Measurements from ENCODE around the gene SGPL1. TPM values are rescaled to one million over a fixed set of nuclear protein-coding genes. Genes with fewer than 3 reads are reported as not detected.

Gene SGPL1
- total RNA-seq, 2 experiments from 2014 or later: 65.6 to 67.0 TPM

- peak overlapping the region; percentile 92 for H3K27ac Mint-ChIP-seq
- intact Hi-C loops (cut with micrococcal nuclease): no loop called here
- CTCF ChIA-PET: interaction anchor here (0.8 to 3.5 kb wide), 4 partner anchors 11 to 270 kb away, joined by 3 to 24 read pairs (median 4); no protein-coding TSS in a partner anchor
- no peak for DNase-seq
- peaks cover 69% of the 10 kb centered on the region for H3K4me1 Mint-ChIP-seq (ENCODE audit: low read depth)
- peaks cover 61% of the 10 kb centered on the region for H3K36me3 Mint-ChIP-seq
- no peaks in the 10 kb centered on the region for H3K27me3 Mint-ChIP-seq
- no peaks in the 10 kb centered on the region for H3K9me3 Mint-ChIP-seq
- POLR2A ChIA-PET: interaction anchor here (1.0 to 1.6 kb wide), 3 partner anchors 11 to 33 kb away, joined by 3 to 14 read pairs (median 3); no protein-coding TSS in a partner anchor
- peak overlapping the region; percentile 18 for H3K4me3 Mint-ChIP-seq
Measured at GRCh38 chr10:70822076-70822820, 6.5 kb downstream of the SGPL1 start.

- no peak overlapping the region for H3K27ac Mint-ChIP-seq
- H3K36me3 Mint-ChIP-seq: peaks cover 53% of the 10 kb centered on the region
- DNase-seq: no peak
- H3K4me1 Mint-ChIP-seq (ENCODE audit: low read depth): peaks cover 66% of the 10 kb centered on the region
- no peaks in the 10 kb centered on the region for H3K27me3 Mint-ChIP-seq
- POLR2A ChIA-PET: interaction anchor here (0.7 to 1.0 kb wide), 2 partner anchors 21 to 1330 kb away, joined by 3 read pairs; no protein-coding TSS in a partner anchor
- intact Hi-C loops (cut with micrococcal nuclease): no loop called here
- H3K9me3 Mint-ChIP-seq: no peaks in the 10 kb centered on the region
- no peak overlapping the region for H3K4me3 Mint-ChIP-seq
- CTCF ChIA-PET: no interaction called here
Measured at GRCh38 chr10:70827086-70827757, 11.5 kb downstream of the SGPL1 start.

- Mint-ChIP-seq H3K27ac (no peak overlapping the region), H3K27me3 (no peaks in the 10 kb centered on the region), H3K9me3 (no peaks in the 10 kb centered on the region), H3K4me3 (no peak overlapping the region), H3K36me3 (peaks cover 51% of the 10 kb centered on the region), H3K4me1 (ENCODE audit: low read depth) (peaks cover 78% of the 10 kb centered on the region)
- no peak for DNase-seq
- CTCF ChIA-PET: interaction anchor here (0.7 to 1.0 kb wide), 2 partner anchors 12 to 486 kb away, joined by 3 to 4 read pairs; no protein-coding TSS in a partner anchor
- POLR2A ChIA-PET: no interaction called here
- intact Hi-C loops (cut with micrococcal nuclease): no loop called here
Measured at GRCh38 chr10:70828923-70829322, 13.2 kb downstream of the SGPL1 start.

- peaks cover 80% of the 10 kb centered on the region for H3K4me1 Mint-ChIP-seq (ENCODE audit: low read depth)
Measured at GRCh38 chr10:70829543-70829942, 13.8 kb downstream of the SGPL1 start.

GRCh38 chr10:70830164-70830563 lies 14.4 kb downstream of the SGPL1 start:
- Mint-ChIP-seq H3K9me3 (no peaks in the 10 kb centered on the region), H3K27ac (peak overlapping the region; percentile 31)

More at GRCh38 chr10:70829543-70829942, 13.8 kb downstream of the SGPL1 start:
- Mint-ChIP-seq H3K36me3 (peaks cover 53% of the 10 kb centered on the region), H3K27me3 (no peaks in the 10 kb centered on the region), H3K27ac (no peak overlapping the region), H3K4me3 (no peak overlapping the region), H3K9me3 (no peaks in the 10 kb centered on the region)
- intact Hi-C loops (cut with micrococcal nuclease): no loop called here
- CTCF ChIA-PET: interaction anchor here (0.7 to 1.0 kb wide), 2 partner anchors 12 to 487 kb away, joined by 3 to 4 read pairs; no protein-coding TSS in a partner anchor
- DNase-seq: no peak
- POLR2A ChIA-PET: no interaction called here

GRCh38 chr10:70832221-70832620 lies 16.5 kb downstream of the SGPL1 start:
- intact Hi-C loops (cut with micrococcal nuclease): loop anchor here (2.0 to 5.0 kb wide), 2 partner anchors 17 to 935 kb away; no protein-coding TSS in a partner anchor
- peaks cover 51% of the 10 kb centered on the region for H3K36me3 Mint-ChIP-seq

More at GRCh38 chr10:70830164-70830563, 14.4 kb downstream of the SGPL1 start:
- ChIA-PET CTCF (no interaction called here), POLR2A (no interaction called here)
- no peak for DNase-seq
- Mint-ChIP-seq H3K4me3 (no peak overlapping the region), H3K27me3 (no peaks in the 10 kb centered on the region), H3K36me3 (peaks cover 53% of the 10 kb centered on the region), H3K4me1 (ENCODE audit: low read depth) (peaks cover 85% of the 10 kb centered on the region)
- intact Hi-C loops (cut with micrococcal nuclease): loop anchor here (5.0 kb wide), 1 partner anchor 937 kb away; no protein-coding TSS in a partner anchor

GRCh38 chr10:70832852-70833528 lies 17.2 kb downstream of the SGPL1 start:
- peak overlapping the region; percentile 82 for H3K27ac Mint-ChIP-seq
- peaks cover 85% of the 10 kb centered on the region for H3K4me1 Mint-ChIP-seq (ENCODE audit: low read depth)
- ChIA-PET POLR2A (interaction anchor here (1.2 to 3.2 kb wide), 6 partner anchors 12 to 255 kb away, joined by 3 to 14 read pairs (median 4); no protein-coding TSS in a partner anchor), CTCF (interaction anchor here (0.9 to 2.9 kb wide), 6 partner anchors 12 to 25 kb away, joined by 3 to 24 read pairs (median 3); partner anchors contain the start of gene SGPL1)
- H3K27me3 Mint-ChIP-seq: no peaks in the 10 kb centered on the region
- H3K9me3 Mint-ChIP-seq: peaks cover 7% of the 10 kb centered on the region
- intact Hi-C loops (cut with micrococcal nuclease): loop anchor here (1.0 to 5.0 kb wide), 5 partner anchors 12 to 934 kb away; partner anchors contain the start of gene SGPL1
- peak overlapping the region; percentile 48 for H3K4me3 Mint-ChIP-seq
- peaks cover 54% of the 10 kb centered on the region for H3K36me3 Mint-ChIP-seq
- DNase-seq: no peak

More at GRCh38 chr10:70832221-70832620, 16.5 kb downstream of the SGPL1 start:
- Mint-ChIP-seq H3K9me3 (peaks cover under 1% of the 10 kb centered on the region), H3K27ac (peak overlapping the region; percentile 82), H3K4me3 (no peak overlapping the region), H3K4me1 (ENCODE audit: low read depth) (peaks cover 85% of the 10 kb centered on the region), H3K27me3 (no peaks in the 10 kb centered on the region)
- ChIA-PET POLR2A (interaction anchor here (1.2 to 3.2 kb wide), 5 partner anchors 11 to 254 kb away, joined by 3 to 14 read pairs (median 5); no protein-coding TSS in a partner anchor), CTCF (interaction anchor here (0.9 to 2.9 kb wide), 5 partner anchors 11 to 25 kb away, joined by 3 to 24 read pairs (median 3); partner anchors contain the start of gene SGPL1)
- DNase-seq: no peak

- POLR2A ChIA-PET: interaction anchor here (1.2 to 3.2 kb wide), 6 partner anchors 12 to 255 kb away, joined by 3 to 14 read pairs (median 4); no protein-coding TSS in a partner anchor
- H3K4me3 Mint-ChIP-seq: peak overlapping the region; percentile 48
Measured at GRCh38 chr10:70833601-70834000, 17.9 kb downstream of the SGPL1 start.

GRCh38 chr10:70834021-70834420 lies 18.3 kb downstream of the SGPL1 start:
- no peak for DNase-seq
- Mint-ChIP-seq H3K9me3 (peaks cover 7% of the 10 kb centered on the region), H3K4me1 (ENCODE audit: low read depth) (peaks cover 89% of the 10 kb centered on the region), H3K4me3 (peak overlapping the region; percentile 48), H3K36me3 (peaks cover 53% of the 10 kb centered on the region), H3K27ac (peak overlapping the region; percentile 82), H3K27me3 (no peaks in the 10 kb centered on the region)
- ChIA-PET CTCF (interaction anchor here (1.3 to 2.9 kb wide), 3 partner anchors 11 to 22 kb away, joined by 3 to 24 read pairs (median 3); no protein-coding TSS in a partner anchor), POLR2A (interaction anchor here (1.7 to 3.2 kb wide), 4 partner anchors 13 to 31 kb away, joined by 4 to 14 read pairs (median 8); no protein-coding TSS in a partner anchor)
- intact Hi-C loops (cut with micrococcal nuclease): loop anchor here (5.0 kb wide), 1 partner anchor 933 kb away; no protein-coding TSS in a partner anchor

More at GRCh38 chr10:70833601-70834000, 17.9 kb downstream of the SGPL1 start:
- CTCF ChIA-PET: interaction anchor here (1.3 to 2.9 kb wide), 4 partner anchors 12 to 23 kb away, joined by 3 to 24 read pairs (median 6); partner anchors contain the start of gene SGPL1
- H3K4me1 Mint-ChIP-seq (ENCODE audit: low read depth): peaks cover 87% of the 10 kb centered on the region
- peak overlapping the region; percentile 82 for H3K27ac Mint-ChIP-seq
- H3K27me3 Mint-ChIP-seq: no peaks in the 10 kb centered on the region
- H3K9me3 Mint-ChIP-seq: peaks cover 7% of the 10 kb centered on the region
- no peak for DNase-seq
- intact Hi-C loops (cut with micrococcal nuclease): loop anchor here (1.0 to 5.0 kb wide), 5 partner anchors 12 to 934 kb away; partner anchors contain the start of gene SGPL1
- H3K36me3 Mint-ChIP-seq: peaks cover 57% of the 10 kb centered on the region

GRCh38 chr10:70834441-70835151 lies 18.8 kb downstream of the SGPL1 start:
- Mint-ChIP-seq H3K9me3 (peaks cover 7% of the 10 kb centered on the region), H3K4me3 (no peak overlapping the region), H3K27me3 (no peaks in the 10 kb centered on the region), H3K4me1 (ENCODE audit: low read depth) (peaks cover 83% of the 10 kb centered on the region), H3K36me3 (peaks cover 47% of the 10 kb centered on the region), H3K27ac (peak overlapping the region; percentile 82)
- no peak for DNase-seq
- ChIA-PET CTCF (interaction anchor here (1.3 to 2.9 kb wide), 2 partner anchors 13 to 18 kb away, joined by 6 to 24 read pairs; partner anchors contain the start of gene SGPL1), POLR2A (interaction anchor here (1.4 to 3.2 kb wide), 4 partner anchors 13 to 42 kb away, joined by 3 to 14 read pairs (median 8); no protein-coding TSS in a partner anchor)
- intact Hi-C loops (cut with micrococcal nuclease): loop anchor here (5.0 kb wide), 1 partner anchor 933 kb away; no protein-coding TSS in a partner anchor

All from activated CD4-positive, alpha-beta memory T cell treated with anti-CD3 and anti-CD28 coated beads for 36 hours (primary cell).